Neural cell (in vitro differentiated cells): ENCODE data around the gene C2orf72. TPM values are rescaled to one million over a fixed set of nuclear protein-coding genes. Genes with fewer than 3 reads are reported as not detected.

Source experiments
- H2AFZ ChIP-seq: fragments of 200-600, 300-800 bp; sonication (generic), shearing (Covaris generic); 2 replicates; pipeline ENCODE4 v1.6.0; 2014; ENCODE audit warnings: low read depth, mild to moderate bottlenecking, antibody characterized with exemption, low read length, moderate library complexity
- H3F3A ChIP-seq: fragments of 200-600 bp; shearing (Covaris generic); 2 replicates; pipeline ENCODE4 v1.6.1; 2016; ENCODE audit warnings: mild to moderate bottlenecking, moderate library complexity, mixed read lengths, antibody characterized with exemption, low read length; ENCODE audit not compliant: insufficient read depth, poor library complexity, severe bottlenecking
- H3K27ac ChIP-seq: fragments of 200-600, 300-800 bp; sonication (generic), shearing (Covaris generic); 2 replicates; pipeline ENCODE4 v1.5.1; 2014; ENCODE audit warnings: mild to moderate bottlenecking, low read length, moderate library complexity
- H3K27me3 ChIP-seq: fragments of 300-800, 200-600 bp; sonication (generic), shearing (Covaris generic); 2 replicates; pipeline ENCODE4 v1.6.0; 2014; ENCODE audit warnings: mild to moderate bottlenecking, low read depth, low read length, moderate library complexity; ENCODE audit not compliant: insufficient read depth
- H3K36me3 ChIP-seq: fragments of 300-800, 200-600 bp; sonication (generic), shearing (Covaris generic); 2 replicates; pipeline ENCODE4 v1.5.1; 2014; ENCODE audit warnings: mild to moderate bottlenecking, antibody characterized with exemption, low read length, moderate library complexity; ENCODE audit not compliant: insufficient read depth
- H3K4me2 ChIP-seq: fragments of 300-800, 200-600 bp; sonication (generic), shearing (Covaris generic); 2 replicates; pipeline ENCODE4 v1.6.0; 2014; ENCODE audit warnings: mild to moderate bottlenecking, low read length
- H3K4me3 ChIP-seq: fragments of 300-800, 200-600 bp; sonication (generic), shearing (Covaris generic); 2 replicates; pipeline ENCODE4 v1.5.1; 2014; ENCODE audit warnings: mild to moderate bottlenecking, low read length, moderate library complexity
- H3K79me2 ChIP-seq: fragments of 200-600 bp; shearing (Covaris generic); replicated peaks from 2 replicates; pipeline ENCODE4 v1.6.0; 2014; ENCODE audit warnings: mild to moderate bottlenecking, low read length, moderate library complexity; ENCODE audit not compliant: insufficient read depth
- H3K9ac ChIP-seq: fragments of 300-800, 200-600 bp; sonication (generic), shearing (Covaris generic); 2 replicates; pipeline ENCODE4 v1.6.1; 2016; ENCODE audit warnings: mild to moderate bottlenecking, low read length, mixed read lengths
- H3K9me2 ChIP-seq: fragments of 200-600 bp; shearing (Covaris generic); 2 replicates; pipeline ENCODE4 v1.6.1; 2016; ENCODE audit warnings: mild to moderate bottlenecking, low read length, mixed read lengths; ENCODE audit not compliant: insufficient read depth
- H3K9me3 ChIP-seq: fragments of 200-600, 300-800 bp; sonication (generic), shearing (Covaris generic); 2 replicates; pipeline ENCODE4 v1.6.1; 2016; ENCODE audit warnings: mild to moderate bottlenecking, mixed run types, low read length, moderate library complexity, mixed read lengths
- H4K20me1 ChIP-seq: fragments of 200-600 bp; shearing (Covaris generic); 2 replicates; pipeline ENCODE4 v1.6.1; 2016; ENCODE audit warnings: mild to moderate bottlenecking, mixed run types; ENCODE audit not compliant: insufficient read depth
- EP300 ChIP-seq: fragments of 450-650 bp; conservative IDR thresholded peaks from 2 replicates; pipeline ENCODE4 v1.6.1; 2014; ENCODE audit warnings: antibody characterized with exemption, mild to moderate bottlenecking, moderate library complexity; ENCODE audit not compliant: poor library complexity, severe bottlenecking
- EZH2 ChIP-seq: fragments of 200-600, 300-800 bp; shearing (Covaris generic), sonication (generic); IDR thresholded peaks from 2 replicates; pipeline ENCODE4 v1.6.1; 2014; ENCODE audit warnings: antibody characterized with exemption, low read length, borderline replicate concordance, mild to moderate bottlenecking; ENCODE audit not compliant: insufficient read depth, poor library complexity, severe bottlenecking
- MXI1 ChIP-seq: fragments of 450-650 bp; conservative IDR thresholded peaks from 2 replicates; pipeline ENCODE4 v1.6.1; 2014; ENCODE audit warnings: antibody characterized with exemption, mild to moderate bottlenecking; ENCODE audit not compliant: poor library complexity, severe bottlenecking
- POLR2AphosphoS5 ChIP-seq: IDR thresholded peaks from 2 replicates; pipeline ENCODE4 v1.6.1; 2012
- RAD21 ChIP-seq: fragments of 450-650 bp; conservative IDR thresholded peaks from 2 replicates; pipeline ENCODE4 v1.6.1; 2014; ENCODE audit warnings: antibody characterized with exemption, mild to moderate bottlenecking, moderate library complexity
- REST ChIP-seq: IDR thresholded peaks from 2 replicates; pipeline ENCODE4 v1.6.1; 2012; ENCODE audit warnings: borderline replicate concordance
- SMC3 ChIP-seq: fragments of 450-650 bp; conservative IDR thresholded peaks from 2 replicates; pipeline ENCODE4 v1.6.1; 2014; ENCODE audit warnings: antibody characterized with exemption, mild to moderate bottlenecking, moderate library complexity; ENCODE audit not compliant: poor library complexity
- TAF1 ChIP-seq: IDR thresholded peaks from 2 replicates; pipeline ENCODE4 v1.6.1; 2012; ENCODE audit warnings: low read depth
- polyA plus RNA-seq: library from polyadenylated mRNA; depleted of rRNA; stranded (reverse); fragments of >200 nt; gene quantifications from 2 replicates; pipeline ENCODE4 v1.2.3, GENCODE V29; 2014
- TF ChIP-seq, protein P1 (sequence below): fragments of 450-650 bp; IDR thresholded peaks from 2 replicates; pipeline ENCODE4 v1.5.1; 2014; ENCODE audit warnings: antibody characterized with exemption, mild to moderate bottlenecking, moderate library complexity; ENCODE audit not compliant: poor library complexity, severe bottlenecking

The C2orf72 gene
- polyA plus RNA-seq, 1 donor from 2014 or later = 37.7 TPM

DNA sequence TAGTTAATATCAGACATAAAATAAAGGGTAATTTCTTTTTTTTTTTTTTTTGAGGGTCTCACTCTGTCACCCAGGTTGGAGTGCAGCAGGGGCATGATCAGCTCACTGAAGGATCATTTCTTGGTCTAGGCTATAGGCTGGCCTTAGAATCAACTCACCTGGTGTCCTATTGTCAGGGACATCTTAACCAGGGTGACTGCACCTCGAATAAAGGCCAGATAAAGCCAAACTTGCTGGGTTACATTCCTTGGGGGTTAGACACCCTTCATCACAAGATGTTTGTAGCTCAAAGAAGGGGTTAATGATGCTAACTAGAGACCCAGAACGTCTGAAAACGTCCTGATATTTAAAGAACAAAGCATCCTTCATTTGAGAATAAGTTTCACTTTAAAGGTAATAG lies 23.5 kb upstream of the C2orf72 start:
- Histone ChIP-seq H3K27ac (no peak overlapping the region), H3K79me2 (no peaks in the 10 kb centered on the region), H3K4me3 (no peak overlapping the region), H3K9me2 (no peaks in the 10 kb centered on the region), H3K9ac (no peak overlapping the region), H3K36me3 (no peaks in the 10 kb centered on the region), H2AFZ (no peak overlapping the region), H3K9me3 (no peaks in the 10 kb centered on the region), H4K20me1 (no peaks in the 10 kb centered on the region), H3K27me3 (no peaks in the 10 kb centered on the region), H3F3A (no peaks in the 10 kb centered on the region), H3K4me2 (no peak overlapping the region)
- TF ChIP-seq REST = no peak
- TF ChIP-seq POLR2AphosphoS5 = no peak
- no peak for TF ChIP-seq EP300
- no peak for TF ChIP-seq MXI1
- TF ChIP-seq, protein P1, sequence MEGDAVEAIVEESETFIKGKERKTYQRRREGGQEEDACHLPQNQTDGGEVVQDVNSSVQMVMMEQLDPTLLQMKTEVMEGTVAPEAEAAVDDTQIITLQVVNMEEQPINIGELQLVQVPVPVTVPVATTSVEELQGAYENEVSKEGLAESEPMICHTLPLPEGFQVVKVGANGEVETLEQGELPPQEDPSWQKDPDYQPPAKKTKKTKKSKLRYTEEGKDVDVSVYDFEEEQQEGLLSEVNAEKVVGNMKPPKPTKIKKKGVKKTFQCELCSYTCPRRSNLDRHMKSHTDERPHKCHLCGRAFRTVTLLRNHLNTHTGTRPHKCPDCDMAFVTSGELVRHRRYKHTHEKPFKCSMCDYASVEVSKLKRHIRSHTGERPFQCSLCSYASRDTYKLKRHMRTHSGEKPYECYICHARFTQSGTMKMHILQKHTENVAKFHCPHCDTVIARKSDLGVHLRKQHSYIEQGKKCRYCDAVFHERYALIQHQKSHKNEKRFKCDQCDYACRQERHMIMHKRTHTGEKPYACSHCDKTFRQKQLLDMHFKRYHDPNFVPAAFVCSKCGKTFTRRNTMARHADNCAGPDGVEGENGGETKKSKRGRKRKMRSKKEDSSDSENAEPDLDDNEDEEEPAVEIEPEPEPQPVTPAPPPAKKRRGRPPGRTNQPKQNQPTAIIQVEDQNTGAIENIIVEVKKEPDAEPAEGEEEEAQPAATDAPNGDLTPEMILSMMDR = no peak
- no peak for TF ChIP-seq RAD21
- no peak for TF ChIP-seq EZH2
- TF ChIP-seq TAF1 = no peak

GRCh38 chr2:231015478-231015877 lies 21.8 kb upstream of the C2orf72 start:
- no peaks in the 10 kb centered on the region for H3K36me3 ChIP-seq
- H2AFZ ChIP-seq = no peak overlapping the region
- no peaks in the 10 kb centered on the region for H3K9me2 ChIP-seq
- no peak overlapping the region for H3K4me2 ChIP-seq
- H3K9ac ChIP-seq = no peak overlapping the region
- no peaks in the 10 kb centered on the region for H4K20me1 ChIP-seq
- TF ChIP-seq POLR2AphosphoS5 = no peak
- H3K27me3 ChIP-seq = no peaks in the 10 kb centered on the region
- no peaks in the 10 kb centered on the region for H3K9me3 ChIP-seq
- H3K27ac ChIP-seq = no peak overlapping the region
- no peak overlapping the region for H3K4me3 ChIP-seq
- H3F3A ChIP-seq = no peaks in the 10 kb centered on the region
- no peaks in the 10 kb centered on the region for H3K79me2 ChIP-seq

- Histone ChIP-seq H3K9me2 (no peaks in the 10 kb centered on the region), H3K79me2 (no peaks in the 10 kb centered on the region), H3K4me3 (no peak overlapping the region), H3K9me3 (no peaks in the 10 kb centered on the region), H3K27ac (no peak overlapping the region), H4K20me1 (no peaks in the 10 kb centered on the region), H3F3A (no peaks in the 10 kb centered on the region), H3K9ac (no peak overlapping the region), H3K27me3 (no peaks in the 10 kb centered on the region), H3K36me3 (no peaks in the 10 kb centered on the region), H3K4me2 (no peak overlapping the region), H2AFZ (no peak overlapping the region)
- TF ChIP-seq RAD21 = no peak
- no peak for TF ChIP-seq POLR2AphosphoS5
- TF ChIP-seq, protein P1 = no peak
- no peak for TF ChIP-seq MXI1
- no peak for TF ChIP-seq TAF1
- no peak for TF ChIP-seq SMC3
- TF ChIP-seq EP300 = no peak
- TF ChIP-seq EZH2 = no peak
- TF ChIP-seq REST = no peak
Measured at GRCh38 chr2:231015926-231016325, 21.4 kb upstream of the C2orf72 start.
